ENCODE data around the gene PTGER1. TPM values are rescaled to one million over a fixed set of nuclear protein-coding genes. Genes with fewer than 3 reads are reported as not detected.

PTGER1 gene
- total and polyA plus RNA-seq, 9 of the 15 experiments (the other 6 are each of a cell fraction or from before 2014, with no cell fraction given), result 0.06 to 0.36 (median 0.31) TPM; not detected in 5

DNA sequence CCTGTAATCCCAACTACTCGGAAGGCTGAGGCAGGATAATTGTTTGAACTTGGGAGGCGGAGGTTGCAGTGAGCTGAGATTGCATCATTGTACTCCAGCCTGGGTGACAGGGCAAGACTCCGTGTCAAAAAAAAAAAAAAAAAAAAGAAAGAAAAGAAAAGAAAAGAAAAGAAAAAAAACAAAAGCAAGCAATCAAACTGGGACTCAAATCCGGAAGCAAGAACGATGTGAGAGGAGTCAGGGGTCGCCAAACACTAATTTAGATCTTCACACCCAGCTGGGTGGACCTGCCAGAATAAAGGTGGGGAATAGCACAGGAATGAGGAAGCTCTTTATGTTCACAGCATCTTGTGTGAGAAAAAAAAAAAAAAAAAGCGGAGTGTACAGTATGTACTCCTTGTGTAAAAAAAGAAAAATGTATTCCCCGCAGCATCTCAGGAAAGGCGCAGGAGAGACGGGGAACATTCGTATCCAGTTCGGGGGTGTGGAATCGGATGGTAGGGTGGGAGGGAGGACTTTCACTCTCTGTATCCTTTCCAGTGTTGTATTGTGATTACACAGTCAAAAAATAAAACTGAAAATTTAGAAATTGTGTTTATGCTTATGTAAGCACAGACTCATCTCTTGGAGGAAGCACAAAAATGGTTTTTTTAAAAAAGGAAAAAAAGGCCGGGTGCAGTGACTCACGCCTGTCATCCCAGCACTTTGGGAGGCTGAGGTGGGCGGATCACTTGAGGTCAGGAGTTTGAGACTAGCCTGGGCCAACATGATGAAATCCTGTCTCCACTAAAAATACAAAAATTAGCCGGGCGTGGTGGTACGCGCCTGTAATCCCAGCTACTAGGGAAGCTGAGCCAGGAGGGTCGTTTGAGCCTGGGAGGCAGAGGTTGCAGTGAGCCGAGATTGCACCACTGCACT, 35.4 kb upstream of the PTGER1 start (continued):
- TF ChIP-seq TCF3 (CRISPR knock-in tag; IDR thresholded peaks at IDR 0.05) (no peak), MYNN (IDR thresholded peaks at IDR 0.05) (no peak), MYNN (CRISPR knock-in tag; IDR thresholded peaks at IDR 0.05) (no peak), JUND (IDR thresholded peaks at IDR 0.05; ENCODE audit: borderline replicate concordance, low read depth, low read length) (peak; percentile 74), JUND (tag; IDR thresholded peaks at IDR 0.05; ENCODE audit: borderline replicate concordance, low read depth, low read length) (no peak), MCM5 (IDR thresholded peaks at IDR 0.05; ENCODE audit: low read depth) (no peak), SRSF7 (optimal IDR thresholded peaks at IDR 0.05; ENCODE audit: low read depth, low read length) (no peak), IRF9 (tag; IDR thresholded peaks at IDR 0.05) (0 out of 2 replicates have a peak, but pooled peaks have one; percentile 52), PHTF2 (CRISPR knock-in tag; IDR thresholded peaks at IDR 0.05) (no peak), GATAD2A (IDR thresholded peaks at IDR 0.05) (no peak), CREB3 (tag; conservative IDR thresholded peaks at IDR 0.05; ENCODE audit: low read depth) (no peak), RFX1 (IDR thresholded peaks at IDR 0.05) (no peak), SRF (CRISPR knock-in tag; IDR thresholded peaks at IDR 0.05) (no peak), ARNT (IDR thresholded peaks at IDR 0.05) (0 out of 4 replicates have a peak, but pooled peaks of 1 of the 2 experiments have one; percentile 23), NFYB (IDR thresholded peaks at IDR 0.05; ENCODE audit: extremely low read depth, insufficient read length) (no peak)
- TF ChIP-seq, protein P1, sequence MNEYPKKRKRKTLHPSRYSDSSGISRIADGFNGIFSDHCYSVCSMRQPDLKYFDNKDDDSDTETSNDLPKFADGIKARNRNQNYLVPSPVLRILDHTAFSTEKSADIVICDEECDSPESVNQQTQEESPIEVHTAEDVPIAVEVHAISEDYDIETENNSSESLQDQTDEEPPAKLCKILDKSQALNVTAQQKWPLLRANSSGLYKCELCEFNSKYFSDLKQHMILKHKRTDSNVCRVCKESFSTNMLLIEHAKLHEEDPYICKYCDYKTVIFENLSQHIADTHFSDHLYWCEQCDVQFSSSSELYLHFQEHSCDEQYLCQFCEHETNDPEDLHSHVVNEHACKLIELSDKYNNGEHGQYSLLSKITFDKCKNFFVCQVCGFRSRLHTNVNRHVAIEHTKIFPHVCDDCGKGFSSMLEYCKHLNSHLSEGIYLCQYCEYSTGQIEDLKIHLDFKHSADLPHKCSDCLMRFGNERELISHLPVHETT (CRISPR knock-in tag; conservative IDR thresholded peaks at IDR 0.05 in 1 of 2, IDR thresholded peaks at IDR 0.05 in 1 of 2), result no peak
- TF ChIP-seq, protein P2, sequence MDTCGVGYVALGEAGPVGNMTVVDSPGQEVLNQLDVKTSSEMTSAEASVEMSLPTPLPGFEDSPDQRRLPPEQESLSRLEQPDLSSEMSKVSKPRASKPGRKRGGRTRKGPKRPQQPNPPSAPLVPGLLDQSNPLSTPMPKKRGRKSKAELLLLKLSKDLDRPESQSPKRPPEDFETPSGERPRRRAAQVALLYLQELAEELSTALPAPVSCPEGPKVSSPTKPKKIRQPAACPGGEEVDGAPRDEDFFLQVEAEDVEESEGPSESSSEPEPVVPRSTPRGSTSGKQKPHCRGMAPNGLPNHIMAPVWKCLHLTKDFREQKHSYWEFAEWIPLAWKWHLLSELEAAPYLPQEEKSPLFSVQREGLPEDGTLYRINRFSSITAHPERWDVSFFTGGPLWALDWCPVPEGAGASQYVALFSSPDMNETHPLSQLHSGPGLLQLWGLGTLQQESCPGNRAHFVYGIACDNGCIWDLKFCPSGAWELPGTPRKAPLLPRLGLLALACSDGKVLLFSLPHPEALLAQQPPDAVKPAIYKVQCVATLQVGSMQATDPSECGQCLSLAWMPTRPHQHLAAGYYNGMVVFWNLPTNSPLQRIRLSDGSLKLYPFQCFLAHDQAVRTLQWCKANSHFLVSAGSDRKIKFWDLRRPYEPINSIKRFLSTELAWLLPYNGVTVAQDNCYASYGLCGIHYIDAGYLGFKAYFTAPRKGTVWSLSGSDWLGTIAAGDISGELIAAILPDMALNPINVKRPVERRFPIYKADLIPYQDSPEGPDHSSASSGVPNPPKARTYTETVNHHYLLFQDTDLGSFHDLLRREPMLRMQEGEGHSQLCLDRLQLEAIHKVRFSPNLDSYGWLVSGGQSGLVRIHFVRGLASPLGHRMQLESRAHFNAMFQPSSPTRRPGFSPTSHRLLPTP (IDR thresholded peaks at IDR 0.05; ENCODE audit: borderline replicate concordance, extremely low read depth, insufficient read length), result no peak
- TF ChIP-seq, protein P3, sequence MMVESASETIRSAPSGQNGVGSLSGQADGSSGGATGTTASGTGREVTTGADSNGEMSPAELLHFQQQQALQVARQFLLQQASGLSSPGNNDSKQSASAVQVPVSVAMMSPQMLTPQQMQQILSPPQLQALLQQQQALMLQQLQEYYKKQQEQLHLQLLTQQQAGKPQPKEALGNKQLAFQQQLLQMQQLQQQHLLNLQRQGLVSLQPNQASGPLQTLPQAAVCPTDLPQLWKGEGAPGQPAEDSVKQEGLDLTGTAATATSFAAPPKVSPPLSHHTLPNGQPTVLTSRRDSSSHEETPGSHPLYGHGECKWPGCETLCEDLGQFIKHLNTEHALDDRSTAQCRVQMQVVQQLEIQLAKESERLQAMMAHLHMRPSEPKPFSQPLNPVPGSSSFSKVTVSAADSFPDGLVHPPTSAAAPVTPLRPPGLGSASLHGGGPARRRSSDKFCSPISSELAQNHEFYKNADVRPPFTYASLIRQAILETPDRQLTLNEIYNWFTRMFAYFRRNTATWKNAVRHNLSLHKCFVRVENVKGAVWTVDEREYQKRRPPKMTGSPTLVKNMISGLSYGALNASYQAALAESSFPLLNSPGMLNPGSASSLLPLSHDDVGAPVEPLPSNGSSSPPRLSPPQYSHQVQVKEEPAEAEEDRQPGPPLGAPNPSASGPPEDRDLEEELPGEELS (CRISPR knock-in tag; IDR thresholded peaks at IDR 0.05; ENCODE audit: borderline replicate concordance), result no peak
